NCI-H187 treated with DMSO at 0.1 percent for 48 hours (cell line): ENCODE data around the gene CELSR2.
"Not testable (repeated sequence)": the region's sequence is repeated elsewhere in the genome, so short reads cannot be mapped to it uniquely, and the experiment has no call there.

Source experiments
- DNase-seq: peaks from one replicate; lab custom pipeline; 2025; lab: John Stamatoyannopoulos, UW

The CELSR2 gene

GRCh38 chr1:109248797-109249629 is at the start of gene CELSR2:
Gene CELSR2, plus strand, starts transcription at chr1:109249539. Its CDS starts 541 bp downstream, at chr1:109250080.
- no peak for DNase-seq

GRCh38 chr1:109199710-109200109 is 49.6 kb upstream of the CELSR2 start:
- no peak for DNase-seq

DNA sequence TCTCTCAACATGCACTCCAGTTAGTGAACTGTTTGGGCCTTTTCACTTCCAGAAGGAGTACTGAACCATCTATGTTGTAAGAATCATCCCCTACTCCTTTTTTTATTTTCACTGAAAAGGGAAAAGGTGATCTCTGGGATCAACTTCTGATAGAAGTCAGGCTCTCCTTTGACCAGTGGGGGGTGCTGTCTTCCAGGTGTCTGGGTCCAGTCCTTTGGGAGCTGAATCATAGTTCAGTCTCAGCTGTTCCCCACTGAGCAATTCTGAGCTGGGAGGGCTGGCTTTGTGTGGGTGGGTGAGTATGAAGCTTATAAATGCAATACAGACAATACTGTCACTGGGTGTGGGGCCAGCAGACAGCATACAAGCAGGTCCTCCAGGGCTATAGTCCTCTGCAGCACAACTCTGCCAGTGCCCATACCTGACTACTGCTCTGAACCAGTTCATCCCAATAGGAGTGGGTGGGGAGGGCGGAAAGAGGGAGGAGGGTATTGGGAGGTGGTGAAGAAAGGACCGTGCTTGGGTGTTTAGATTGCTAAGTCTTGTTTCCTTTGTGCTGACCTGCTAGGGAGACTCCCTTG is 48.1 kb upstream of the CELSR2 start:
- DNase-seq, result peak; percentile 23

- DNase-seq, result no peak
Observed at GRCh38 chr1:109204484-109204883, 44.9 kb upstream of the CELSR2 start.

DNA sequence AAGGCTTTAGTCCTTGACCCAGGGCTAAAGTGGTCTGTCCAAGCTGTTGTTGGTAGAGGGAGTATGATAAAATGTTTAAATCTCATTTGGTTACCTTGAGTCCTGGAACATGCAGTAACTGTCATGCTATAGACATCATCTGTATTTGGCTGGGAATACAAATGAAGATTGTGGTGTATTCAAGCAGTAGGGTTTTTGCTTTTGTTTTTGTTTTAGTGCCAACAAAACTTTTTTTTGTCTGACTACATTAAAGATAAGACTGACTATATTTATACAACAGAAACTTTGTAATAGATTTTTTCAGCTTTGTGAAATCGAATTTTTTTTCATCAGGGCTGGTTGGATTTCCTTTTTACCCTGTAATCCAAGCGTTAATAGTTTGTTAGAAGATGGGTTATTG is 43.0 kb upstream of the CELSR2 start:
- no peak for DNase-seq

GRCh38 chr1:109207467-109208103 is 41.8 kb upstream of the CELSR2 start:
- DNase-seq, result no peak

GRCh38 chr1:109208394-109208793 is 40.9 kb upstream of the CELSR2 start:
- no peak for DNase-seq

GRCh38 chr1:109208836-109209463 is 40.4 kb upstream of the CELSR2 start:
- no peak for DNase-seq

GRCh38 chr1:109210058-109210457 is 39.3 kb upstream of the CELSR2 start:
- DNase-seq, result no peak

DNA sequence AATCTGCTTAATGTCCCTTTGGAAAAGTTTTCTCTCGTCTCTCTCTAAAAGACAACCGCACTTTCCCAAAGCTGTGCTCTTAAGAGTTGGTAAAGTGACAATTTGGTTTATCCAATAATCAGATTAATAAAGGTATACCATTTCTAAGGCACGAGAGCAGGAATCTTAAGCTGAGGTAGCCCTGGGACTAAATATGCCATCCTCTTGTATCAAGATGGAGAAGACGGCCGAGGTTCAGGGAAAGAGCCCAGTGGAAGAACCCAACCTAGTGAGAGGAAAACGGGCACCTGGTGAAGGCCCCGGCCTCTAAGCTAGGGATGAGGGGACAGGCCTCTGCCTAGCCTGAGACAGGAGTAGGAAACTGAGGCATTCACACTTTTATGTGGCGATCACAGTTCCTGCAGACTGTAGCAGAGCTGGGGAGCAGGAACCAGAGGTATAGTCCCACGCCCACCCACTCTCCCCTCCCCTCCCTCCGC is 36.0 kb upstream of the CELSR2 start:
- DNase-seq, result no peak

GRCh38 chr1:109213824-109214693 is 35.3 kb upstream of the CELSR2 start, which contains the start of gene SARS1:
Gene SARS1, plus strand, starts transcription at chr1:109213918. Its CDS starts 75 bp downstream, at chr1:109213993.
- peak; percentile 40 for DNase-seq

- no peak for DNase-seq
Observed at GRCh38 chr1:109214695-109215623, 34.4 kb upstream of the CELSR2 start.

DNA sequence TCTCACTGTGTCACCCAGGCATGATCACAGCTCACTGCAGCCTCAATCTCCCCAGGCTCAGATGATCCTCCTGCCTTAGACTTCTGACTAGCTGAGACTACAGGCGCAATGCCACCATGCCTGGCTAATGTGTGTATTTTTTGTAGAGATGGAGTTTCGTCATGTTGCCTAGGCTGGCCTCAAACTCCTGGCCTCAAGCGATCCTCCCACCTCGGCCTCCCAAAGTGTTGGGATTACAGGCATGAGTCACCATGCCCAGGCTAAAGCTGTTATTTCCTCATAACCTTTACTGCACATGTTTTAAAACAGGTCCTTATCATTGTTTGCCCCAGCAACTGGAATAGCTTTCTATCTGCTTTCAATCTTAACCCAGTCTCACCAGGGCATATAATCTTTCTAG is 32.7 kb upstream of the CELSR2 start:
- no peak for DNase-seq

- DNase-seq, result no peak
Observed at GRCh38 chr1:109218516-109218915, 30.8 kb upstream of the CELSR2 start.

GRCh38 chr1:109221201-109221600 is 28.1 kb upstream of the CELSR2 start:
- DNase-seq, result not testable (repeated sequence)

DNA sequence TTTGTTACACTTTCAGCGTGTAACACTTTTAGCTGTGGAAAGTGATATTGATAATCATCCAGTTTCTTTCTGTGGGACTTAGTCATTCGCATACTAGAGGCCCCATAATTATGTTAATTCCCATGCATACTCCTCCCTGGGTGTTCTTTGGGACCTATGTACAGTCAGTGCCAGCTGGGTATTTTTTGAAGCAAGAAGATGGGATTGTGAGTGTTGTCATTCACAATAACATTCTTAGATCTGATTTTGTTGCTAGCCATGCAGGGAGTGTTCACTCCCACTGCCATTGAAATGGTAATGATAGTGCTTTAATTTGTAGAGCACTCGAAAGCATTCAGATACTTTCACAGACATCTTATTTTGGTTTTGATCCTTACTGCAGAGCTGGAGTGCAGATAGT is 24.0 kb upstream of the CELSR2 start:
- no peak for DNase-seq

DNA sequence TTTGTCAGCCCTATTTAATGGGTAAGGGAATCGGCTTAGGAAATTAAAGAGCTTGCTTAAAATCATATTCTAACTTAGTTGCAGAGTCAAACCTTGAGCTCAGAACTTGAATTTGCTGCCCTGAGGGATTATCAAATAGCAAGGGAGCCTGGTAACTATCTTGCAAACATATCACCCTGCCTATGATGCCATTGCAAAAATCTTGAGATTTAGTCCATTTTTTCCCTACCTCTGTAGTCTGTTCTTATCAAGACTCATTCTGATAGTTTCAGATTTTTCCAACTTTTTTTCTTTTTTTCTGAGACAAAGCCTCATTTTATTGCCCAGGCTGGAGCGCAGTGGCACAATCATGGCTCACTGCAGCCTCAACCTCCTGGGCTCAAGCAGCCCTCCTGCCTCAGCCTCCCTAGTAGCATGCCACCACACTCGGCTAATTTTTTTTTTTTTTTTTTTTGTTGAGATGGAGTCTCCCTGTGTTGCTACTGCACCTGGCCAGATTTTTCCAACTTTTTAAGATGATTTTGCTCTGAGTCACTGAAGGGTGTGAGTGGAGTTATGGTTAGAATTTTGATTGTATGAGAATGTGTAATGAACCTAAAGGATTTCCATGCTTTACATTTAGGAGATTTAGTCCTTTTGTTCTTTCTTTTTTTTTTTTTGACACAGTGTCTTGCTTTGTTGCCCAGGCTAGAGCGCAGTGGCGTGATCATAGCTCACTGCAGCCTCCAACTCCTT is 23.5 kb upstream of the CELSR2 start:
- no peak for DNase-seq

GRCh38 chr1:109228167-109228566 is 21.2 kb upstream of the CELSR2 start:
- DNase-seq, result no peak

DNA sequence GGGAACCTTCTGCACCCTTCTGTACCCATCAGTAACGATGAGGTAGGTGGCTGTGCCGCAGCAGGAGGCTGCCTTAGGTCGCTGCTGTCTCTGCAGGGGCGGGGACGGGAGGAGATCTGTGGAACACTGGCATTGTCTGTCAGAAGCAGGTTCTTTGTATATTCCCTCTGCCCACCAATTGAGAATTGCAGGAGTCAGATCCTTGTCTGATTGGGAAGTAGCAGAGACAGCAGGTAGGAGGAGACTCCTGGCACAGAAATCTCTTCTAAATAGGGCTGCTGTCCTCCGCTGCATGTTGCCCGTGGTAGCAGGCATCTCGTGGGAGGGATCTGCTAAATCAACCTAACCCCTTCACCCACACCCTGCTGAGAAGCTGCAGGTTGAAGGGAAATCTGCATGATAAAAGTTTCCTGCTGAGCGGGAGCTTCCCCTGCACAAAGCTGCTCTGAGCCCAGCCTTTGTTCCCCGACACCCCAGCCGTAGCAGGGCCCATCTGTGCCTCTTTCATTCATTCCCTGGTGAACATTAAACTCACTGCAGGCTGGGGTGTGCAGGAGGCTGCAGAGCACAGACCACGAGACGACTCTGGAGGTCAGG is 19.7 kb upstream of the CELSR2 start:
- DNase-seq, result no peak
